GM19455 (cell line): Measurements from ENCODE around the gene TMEM45B.

Experiments used
- ATAC-seq: cut with Tn5 transposase; IDR thresholded peaks from one replicate; pipeline ENCODE4 v1.9.1; 2021; ENCODE audit not compliant: unreplicated experiment

TMEM45B gene

GRCh38 chr11:129896062-129896461 lies 80.4 kb downstream of the TMEM45B start:
- no peak for ATAC-seq

DNA sequence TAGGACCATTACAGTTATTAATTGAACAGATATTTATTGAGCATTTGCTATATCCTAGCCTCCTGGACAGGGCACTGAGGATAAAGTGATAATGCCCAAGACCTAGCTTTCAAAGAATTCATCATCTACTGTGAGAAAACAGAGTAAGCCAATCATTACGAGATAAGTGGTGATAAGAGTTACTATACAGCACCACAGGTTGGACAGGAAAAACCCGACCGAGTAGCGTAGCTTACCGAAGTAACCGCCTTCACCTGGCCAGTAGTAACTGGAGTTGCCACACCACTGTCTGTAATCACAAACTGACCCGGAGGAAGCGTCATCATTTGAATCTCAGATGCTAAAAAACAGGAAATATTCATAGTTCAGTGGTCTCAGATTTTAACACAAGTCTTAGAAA lies 89.8 kb downstream of the TMEM45B start:
- no peak for ATAC-seq
